Measurements from ENCODE around the gene MICU1.
A peak's percentile ranks its signal among the peaks of the same experiment; 100 is the strongest.

Gene MICU1

GRCh38 chr10:72337039-72337629 is 288.7 kb downstream of the MICU1 start:
- H3K9ac ChIP-seq = no peak overlapping the region
- no peak overlapping the region for H2AFZ ChIP-seq (ENCODE audit: low read depth)
- H3K27me3 ChIP-seq (ENCODE audit: insufficient read depth, low read depth) = no peaks in the 10 kb centered on the region
- no peak overlapping the region for H3K27ac ChIP-seq
- no peaks in the 10 kb centered on the region for H4K20me1 ChIP-seq (ENCODE audit: insufficient read depth)
- H3K4me3 ChIP-seq (IDR thresholded peaks at IDR 0.05; ENCODE audit: insufficient read depth, low read depth, low read length) = no peak overlapping the region
- peaks cover 55% of the 10 kb centered on the region for H3K4me1 ChIP-seq (ENCODE audit: low read depth, poor library complexity, severe bottlenecking)
- peak overlapping the region; percentile 96; the same call in 1 of the 2 replicates for H3K4me2 ChIP-seq
- H3K36me3 ChIP-seq (ENCODE audit: insufficient read depth) = no peaks in the 10 kb centered on the region
- H3K79me2 ChIP-seq (ENCODE audit: insufficient read depth, low read depth) = no peaks in the 10 kb centered on the region
- TF ChIP-seq, protein P1, sequence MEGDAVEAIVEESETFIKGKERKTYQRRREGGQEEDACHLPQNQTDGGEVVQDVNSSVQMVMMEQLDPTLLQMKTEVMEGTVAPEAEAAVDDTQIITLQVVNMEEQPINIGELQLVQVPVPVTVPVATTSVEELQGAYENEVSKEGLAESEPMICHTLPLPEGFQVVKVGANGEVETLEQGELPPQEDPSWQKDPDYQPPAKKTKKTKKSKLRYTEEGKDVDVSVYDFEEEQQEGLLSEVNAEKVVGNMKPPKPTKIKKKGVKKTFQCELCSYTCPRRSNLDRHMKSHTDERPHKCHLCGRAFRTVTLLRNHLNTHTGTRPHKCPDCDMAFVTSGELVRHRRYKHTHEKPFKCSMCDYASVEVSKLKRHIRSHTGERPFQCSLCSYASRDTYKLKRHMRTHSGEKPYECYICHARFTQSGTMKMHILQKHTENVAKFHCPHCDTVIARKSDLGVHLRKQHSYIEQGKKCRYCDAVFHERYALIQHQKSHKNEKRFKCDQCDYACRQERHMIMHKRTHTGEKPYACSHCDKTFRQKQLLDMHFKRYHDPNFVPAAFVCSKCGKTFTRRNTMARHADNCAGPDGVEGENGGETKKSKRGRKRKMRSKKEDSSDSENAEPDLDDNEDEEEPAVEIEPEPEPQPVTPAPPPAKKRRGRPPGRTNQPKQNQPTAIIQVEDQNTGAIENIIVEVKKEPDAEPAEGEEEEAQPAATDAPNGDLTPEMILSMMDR (conservative IDR thresholded peaks at IDR 0.05; ENCODE audit: low read depth, low read length) = peak; percentile 97

- Histone ChIP-seq H3K4me2 (peak overlapping the region; percentile 96), H3K4me3 (IDR thresholded peaks at IDR 0.05; ENCODE audit: insufficient read depth, low read depth, low read length) (no peak overlapping the region), H3K27me3 (ENCODE audit: insufficient read depth, low read depth) (no peaks in the 10 kb centered on the region), H3K4me1 (ENCODE audit: low read depth, poor library complexity, severe bottlenecking) (peaks cover 60% of the 10 kb centered on the region), H2AFZ (ENCODE audit: low read depth) (no peak overlapping the region), H3K36me3 (ENCODE audit: insufficient read depth) (no peaks in the 10 kb centered on the region), H3K9ac (peak overlapping the region; percentile 72; the same call in 1 of the 2 replicates), H4K20me1 (ENCODE audit: insufficient read depth) (no peaks in the 10 kb centered on the region), H3K79me2 (ENCODE audit: insufficient read depth, low read depth) (no peaks in the 10 kb centered on the region), H3K27ac (peak overlapping the region; percentile 84)
- TF ChIP-seq, protein P1 (conservative IDR thresholded peaks at IDR 0.05; ENCODE audit: low read depth, low read length) = no peak
Measured at GRCh38 chr10:72336259-72337038, 289.4 kb downstream of the MICU1 start.

- H3K36me3 ChIP-seq (ENCODE audit: insufficient read depth) = no peaks in the 10 kb centered on the region
- peak overlapping the region; percentile 84 for H3K27ac ChIP-seq
- H3K79me2 ChIP-seq (ENCODE audit: insufficient read depth, low read depth) = no peaks in the 10 kb centered on the region
- H3K4me2 ChIP-seq = peak overlapping the region; percentile 96
- peaks cover 68% of the 10 kb centered on the region for H3K4me1 ChIP-seq (ENCODE audit: low read depth, poor library complexity, severe bottlenecking)
- no peaks in the 10 kb centered on the region for H3K27me3 ChIP-seq (ENCODE audit: insufficient read depth, low read depth)
- H3K4me3 ChIP-seq (IDR thresholded peaks at IDR 0.05; ENCODE audit: insufficient read depth, low read depth, low read length) = no peak overlapping the region
- no peaks in the 10 kb centered on the region for H4K20me1 ChIP-seq (ENCODE audit: insufficient read depth)
- peak overlapping the region; percentile 11; the same call in 1 of the 2 replicates for H2AFZ ChIP-seq (ENCODE audit: low read depth)
- TF ChIP-seq, protein P1 (conservative IDR thresholded peaks at IDR 0.05; ENCODE audit: low read depth, low read length) = peak; percentile 48
- peak overlapping the region; percentile 72 for H3K9ac ChIP-seq
Measured at GRCh38 chr10:72335394-72336258, 290.3 kb downstream of the MICU1 start.

DNA sequence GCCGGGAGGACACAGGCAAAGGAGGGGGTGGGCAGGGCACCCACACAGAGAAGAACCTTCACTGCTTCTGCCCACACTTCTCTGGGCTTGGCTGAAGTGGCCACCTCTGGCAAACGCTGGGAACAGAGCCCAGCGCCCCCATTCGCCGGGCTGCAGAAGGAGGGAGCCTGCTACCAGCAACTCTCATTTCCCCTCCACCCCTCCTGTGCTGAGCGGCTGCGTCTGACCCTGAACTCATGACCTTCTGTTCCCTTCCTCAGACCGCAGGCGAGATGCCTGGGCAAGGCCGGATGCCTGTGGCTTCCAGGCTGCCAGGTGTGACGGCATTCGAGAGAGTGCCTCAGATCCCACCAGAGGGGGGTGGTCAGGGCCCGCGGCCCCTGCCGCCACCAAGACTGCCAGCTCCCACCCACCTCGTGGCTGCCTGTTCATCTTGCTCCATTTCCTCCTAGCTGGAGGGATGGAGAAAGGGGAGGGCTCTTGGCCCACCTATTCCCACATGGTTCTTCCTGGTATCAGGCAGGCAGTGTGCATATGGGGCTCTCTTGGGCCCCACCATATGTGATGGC is 291.0 kb downstream of the MICU1 start:
- Histone ChIP-seq H3K4me2 (peak overlapping the region; percentile 96), H3K9ac (peak overlapping the region; percentile 72), H2AFZ (ENCODE audit: low read depth) (peak overlapping the region; percentile 11; the same call in 1 of the 2 replicates), H3K4me3 (IDR thresholded peaks at IDR 0.05; ENCODE audit: insufficient read depth, low read depth, low read length) (no peak overlapping the region), H3K79me2 (ENCODE audit: insufficient read depth, low read depth) (no peaks in the 10 kb centered on the region), H3K27ac (peak overlapping the region; percentile 84), H3K36me3 (ENCODE audit: insufficient read depth) (no peaks in the 10 kb centered on the region), H3K27me3 (ENCODE audit: insufficient read depth, low read depth) (no peaks in the 10 kb centered on the region), H3K4me1 (ENCODE audit: low read depth, poor library complexity, severe bottlenecking) (peaks cover 70% of the 10 kb centered on the region), H4K20me1 (ENCODE audit: insufficient read depth) (no peaks in the 10 kb centered on the region)
- TF ChIP-seq, protein P1 (conservative IDR thresholded peaks at IDR 0.05; ENCODE audit: low read depth, low read length) = no peak

Data from KMS-11 (cell line).